HG02610 (cell line): ENCODE data around the gene RAD51B.

Experiments
- ATAC-seq: cut with Tn5 transposase; IDR thresholded peaks from one replicate; pipeline ENCODE4 v1.9.1; 2021; ENCODE audit warnings: mild to moderate bottlenecking, moderate library complexity; ENCODE audit not compliant: unreplicated experiment

RAD51B gene

DNA sequence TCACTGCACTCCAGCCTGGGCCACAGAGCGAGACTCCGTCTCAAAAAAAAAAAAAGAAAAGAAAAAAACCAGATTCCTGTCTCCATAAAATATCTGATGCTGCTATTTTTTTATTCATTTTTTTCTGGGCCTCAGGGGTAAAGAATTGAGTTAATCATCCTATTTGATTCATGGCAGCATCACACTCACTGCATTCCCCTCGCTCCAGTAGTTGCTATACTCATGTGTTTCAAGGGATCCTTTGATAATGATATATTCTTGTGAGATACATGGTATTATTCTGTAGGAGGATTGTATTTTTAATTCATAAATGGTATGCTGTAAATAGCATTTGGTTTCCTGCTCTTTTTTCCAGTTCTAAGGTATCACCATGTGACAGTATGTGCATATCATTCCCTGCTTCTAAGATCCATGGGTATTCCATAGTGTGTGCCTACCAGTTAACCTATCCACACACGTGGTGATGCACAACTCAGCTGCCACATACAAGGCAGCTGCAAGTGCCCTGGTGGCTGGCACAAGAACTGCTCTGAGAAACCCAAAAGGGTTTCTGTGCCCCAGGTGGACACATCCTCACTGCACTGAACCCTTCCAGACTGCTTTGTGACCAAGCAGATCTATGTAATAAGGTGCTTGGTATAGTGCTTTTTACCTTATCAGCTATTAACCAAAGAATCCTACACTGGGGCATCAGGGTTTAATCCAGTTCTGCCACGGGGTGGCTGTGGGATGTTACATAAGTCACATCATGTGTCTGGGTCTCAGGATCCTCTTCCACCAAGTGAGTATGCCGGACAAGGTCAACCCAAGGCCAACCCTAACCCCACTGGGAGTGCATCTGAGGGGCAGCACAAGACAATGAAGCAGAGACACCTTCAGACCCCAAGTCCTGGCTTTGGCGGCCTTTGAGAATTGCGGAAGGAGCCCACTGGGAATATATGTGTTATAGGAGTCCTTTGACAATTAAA lies 898.7 kb downstream of the RAD51B start:
- no peak for ATAC-seq

DNA sequence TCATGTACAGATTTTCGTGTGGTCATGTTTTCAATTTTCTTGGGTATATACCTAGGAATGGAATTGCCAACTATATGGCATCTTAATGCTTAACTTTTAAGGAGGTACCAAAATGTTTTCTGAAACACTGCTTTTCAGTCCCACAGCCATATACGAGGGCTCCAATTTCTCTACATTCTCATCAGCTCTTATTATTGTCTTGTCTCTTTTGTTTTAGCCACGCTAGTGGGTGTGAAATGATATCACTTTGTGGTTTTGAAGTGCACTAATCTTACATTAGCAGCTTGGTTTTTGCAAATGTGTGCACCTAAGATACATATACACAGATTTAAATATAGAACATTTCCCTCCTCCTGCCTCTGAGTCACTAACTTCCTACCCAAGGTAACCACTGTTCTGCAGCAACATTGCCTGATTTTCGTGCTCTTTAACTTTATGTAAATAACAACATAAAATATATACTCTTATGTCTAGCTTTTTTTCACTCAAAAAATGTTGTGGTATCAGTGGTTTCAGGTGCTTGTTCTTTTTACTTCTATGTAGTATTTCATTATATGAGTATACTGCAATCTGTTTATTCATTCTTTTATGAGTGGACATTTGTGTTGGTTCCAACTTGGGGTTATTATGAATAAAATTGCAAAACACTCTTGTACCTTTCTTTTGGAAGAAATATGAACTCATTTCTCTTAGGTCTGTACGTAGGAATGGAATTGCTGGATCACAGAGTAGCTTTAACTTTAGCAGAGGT lies 900.2 kb downstream of the RAD51B start:
- ATAC-seq = no peak

DNA sequence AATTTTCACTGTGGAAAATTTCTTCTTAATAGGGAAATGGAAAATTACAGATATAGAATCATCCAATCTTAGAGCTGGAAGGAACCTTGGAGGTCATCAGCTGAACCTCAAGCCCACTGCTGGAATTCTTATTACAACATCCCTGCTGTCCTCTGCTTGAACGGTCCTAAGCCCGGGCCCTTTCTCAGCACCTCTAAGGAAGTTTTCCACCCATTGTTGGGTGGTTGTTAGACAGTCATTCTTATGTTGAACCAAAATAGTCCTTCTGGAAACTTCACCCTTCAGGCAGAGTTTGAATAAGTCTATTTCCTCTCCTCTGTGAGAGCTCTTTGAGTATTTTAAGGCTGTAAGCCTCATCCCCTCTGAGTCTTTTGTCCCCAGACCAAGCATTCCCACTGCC lies 902.6 kb downstream of the RAD51B start:
- ATAC-seq = no peak

DNA sequence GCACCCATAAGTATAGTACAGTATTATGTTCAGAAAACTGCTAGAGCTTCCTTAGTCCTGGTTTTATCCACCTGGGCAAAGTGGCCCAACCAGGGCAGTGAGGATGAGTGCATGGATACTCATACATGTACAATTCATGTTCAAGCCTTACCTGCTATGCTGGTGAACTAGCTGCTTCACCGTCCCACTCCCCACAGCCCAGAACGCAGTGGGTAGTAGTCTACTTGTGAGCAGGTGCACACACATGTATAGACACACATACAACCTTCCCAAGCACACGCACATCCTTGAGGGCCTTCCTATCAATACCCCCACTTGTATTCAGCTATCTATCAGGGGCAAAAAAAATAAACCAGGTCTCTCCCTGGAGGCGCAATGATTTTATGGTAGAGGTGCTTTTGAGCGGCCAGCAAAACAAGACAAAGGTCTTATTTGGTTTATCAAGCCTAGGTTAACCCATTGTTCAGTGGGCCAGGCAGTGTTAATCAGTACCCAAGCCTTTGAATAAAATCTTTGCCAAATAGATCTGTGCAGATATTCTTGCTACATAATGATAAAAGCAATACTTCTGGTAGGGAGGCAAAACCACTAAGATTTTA lies 903.5 kb downstream of the RAD51B start:
- no peak for ATAC-seq

DNA sequence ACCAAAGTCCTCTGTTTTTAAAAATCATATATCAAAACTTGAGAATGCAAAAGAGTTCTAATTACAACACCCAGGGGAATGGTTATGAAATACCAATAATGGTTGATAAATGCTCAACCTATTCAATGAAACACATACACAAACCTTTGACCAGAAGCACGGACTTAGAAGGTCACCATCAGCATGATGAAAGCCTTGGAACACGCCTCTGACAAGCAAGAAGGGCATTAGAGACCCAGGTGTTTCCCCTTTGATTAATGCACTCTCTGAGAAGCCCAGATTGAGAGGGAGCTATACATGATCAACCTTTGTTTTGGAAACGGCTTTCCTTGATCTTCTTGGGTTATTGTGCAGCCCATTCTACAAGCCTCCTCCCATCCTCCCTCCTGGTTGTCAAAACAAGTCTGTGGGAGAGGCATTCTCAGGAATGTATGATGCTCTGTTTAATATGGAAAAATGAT lies 904.3 kb downstream of the RAD51B start:
- ATAC-seq = no peak

DNA sequence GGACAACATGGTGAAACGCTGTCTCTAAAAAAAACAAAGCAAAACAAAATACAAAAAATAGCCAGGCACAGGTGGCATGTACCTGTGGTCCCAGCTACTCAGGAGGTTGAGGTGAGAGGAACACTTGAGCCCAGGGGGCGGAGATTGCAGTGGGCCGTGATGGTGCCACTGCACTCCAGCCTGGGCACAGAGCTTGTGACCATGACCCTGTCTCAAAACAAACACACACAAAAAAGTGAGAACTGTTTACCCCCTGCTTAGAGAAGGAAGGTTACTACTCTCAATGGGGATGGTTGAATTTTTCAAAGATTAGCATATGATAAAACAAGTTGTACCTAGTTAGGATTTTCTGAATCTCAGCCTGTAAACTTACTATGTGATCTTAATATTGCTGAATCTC lies 905.3 kb downstream of the RAD51B start:
- ATAC-seq = no peak

DNA sequence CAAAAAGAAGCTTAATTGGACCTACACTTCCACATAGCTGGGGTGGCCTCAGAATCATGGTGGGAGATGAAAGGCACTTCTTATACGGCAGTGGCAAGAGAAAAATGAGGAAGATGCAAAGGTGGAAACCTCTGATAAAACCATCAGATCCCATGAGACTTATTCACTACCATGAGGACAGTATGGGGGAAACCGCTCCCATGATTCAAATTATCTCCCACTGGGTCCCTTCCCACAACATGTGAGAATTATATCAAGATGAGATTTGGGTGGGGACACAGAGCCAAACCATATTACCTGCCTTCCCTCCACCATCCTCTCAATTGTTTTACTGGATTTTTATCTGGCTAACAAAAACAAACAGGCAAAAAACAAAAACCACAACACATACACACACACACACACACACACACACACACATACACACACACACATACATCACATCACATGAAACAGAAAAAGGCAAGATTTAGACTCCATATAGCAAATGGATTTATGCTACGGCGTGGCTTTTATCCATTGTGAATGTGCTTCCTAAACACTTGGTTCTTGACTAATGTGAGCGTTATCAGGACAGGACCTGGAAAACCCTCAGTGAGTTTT lies 906.6 kb downstream of the RAD51B start:
- ATAC-seq = no peak

DNA sequence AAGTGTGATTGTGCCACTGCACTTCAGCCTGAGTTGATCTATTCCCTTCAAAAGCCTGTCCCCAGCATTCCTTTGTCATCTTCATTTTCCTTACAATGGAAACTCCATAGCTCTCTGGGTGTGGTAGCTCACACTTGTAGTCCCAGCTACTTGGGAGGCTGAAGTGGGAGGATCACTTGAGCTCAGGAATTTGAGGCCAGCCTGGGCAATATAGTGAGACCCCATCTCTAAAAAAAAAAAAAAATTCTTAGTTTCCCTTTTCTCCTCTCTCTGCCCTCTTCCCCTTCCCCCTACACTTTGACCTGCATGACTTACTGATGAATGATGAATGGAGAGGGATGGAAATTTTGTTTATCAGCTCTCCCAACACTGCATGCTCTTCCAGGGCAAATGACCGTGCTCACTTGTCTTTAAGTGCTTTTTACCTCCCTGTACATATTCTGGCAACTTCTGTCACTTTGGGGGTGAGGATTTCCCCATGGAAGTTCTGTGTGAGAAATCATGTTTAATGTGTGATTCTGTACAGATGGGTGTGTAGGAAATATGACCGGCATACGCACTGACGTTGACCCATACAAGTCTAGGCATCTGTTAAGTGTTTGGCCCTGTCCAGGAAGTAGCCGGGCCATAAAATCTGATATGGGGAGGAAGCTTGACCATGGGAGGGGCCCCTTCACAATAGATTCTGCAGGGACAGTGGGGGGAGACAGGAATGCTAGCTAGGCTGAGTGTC lies 907.9 kb downstream of the RAD51B start:
- ATAC-seq = no peak

DNA sequence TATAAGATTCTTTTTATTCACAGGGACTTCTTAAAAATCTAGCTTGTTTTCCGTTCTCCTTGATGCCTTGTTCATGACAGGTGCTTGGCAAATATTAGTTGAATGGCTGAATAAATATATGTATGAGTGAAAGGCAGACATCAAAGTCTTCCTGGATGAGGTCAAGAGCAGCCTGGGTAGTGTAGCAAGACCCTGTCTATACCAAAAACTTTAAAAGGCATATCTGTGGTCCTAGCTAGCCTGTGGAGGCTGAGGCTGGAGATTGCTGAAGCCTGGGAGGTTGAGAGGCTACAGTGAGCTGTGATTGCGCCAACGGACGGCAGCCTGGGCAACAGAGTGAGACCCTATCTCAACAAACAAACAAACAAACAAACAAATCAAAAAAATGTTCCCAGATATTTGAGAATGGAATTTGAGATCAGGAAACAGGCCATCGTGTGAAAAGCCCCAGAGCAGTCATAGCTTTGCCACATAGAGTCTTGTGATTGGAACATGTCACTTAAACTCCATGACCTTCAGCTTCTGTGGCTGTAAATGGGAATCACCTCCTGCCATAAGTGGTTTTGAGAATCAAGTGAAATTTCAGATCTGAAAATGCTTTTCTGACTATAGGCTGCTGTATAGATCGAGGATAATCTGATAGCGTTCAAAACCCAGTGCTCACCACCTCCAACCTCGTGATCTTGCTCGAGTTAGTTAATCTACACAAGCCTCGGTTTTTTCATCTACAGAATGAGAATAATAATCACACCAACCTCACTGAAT lies 908.9 kb downstream of the RAD51B start:
- ATAC-seq = no peak

DNA sequence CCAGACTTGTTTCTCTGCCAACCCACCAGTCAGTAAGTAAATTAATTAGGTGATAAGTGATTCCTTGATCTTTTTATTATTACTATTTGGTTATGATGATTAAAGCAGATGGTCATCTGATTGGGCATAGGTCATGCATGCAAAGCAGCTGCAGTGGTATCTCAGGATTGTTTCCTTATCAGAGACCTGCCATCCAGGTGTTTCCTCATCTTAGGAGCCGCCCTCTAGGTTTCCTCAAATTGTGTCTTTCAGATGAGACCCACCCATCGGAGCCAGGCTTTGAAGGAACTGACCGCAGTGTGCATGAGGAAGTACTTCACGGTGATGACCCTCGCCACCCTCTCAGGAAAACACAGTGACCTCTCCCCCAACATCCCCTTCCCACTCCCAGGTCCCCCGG lies 910.0 kb downstream of the RAD51B start:
- no peak for ATAC-seq

DNA sequence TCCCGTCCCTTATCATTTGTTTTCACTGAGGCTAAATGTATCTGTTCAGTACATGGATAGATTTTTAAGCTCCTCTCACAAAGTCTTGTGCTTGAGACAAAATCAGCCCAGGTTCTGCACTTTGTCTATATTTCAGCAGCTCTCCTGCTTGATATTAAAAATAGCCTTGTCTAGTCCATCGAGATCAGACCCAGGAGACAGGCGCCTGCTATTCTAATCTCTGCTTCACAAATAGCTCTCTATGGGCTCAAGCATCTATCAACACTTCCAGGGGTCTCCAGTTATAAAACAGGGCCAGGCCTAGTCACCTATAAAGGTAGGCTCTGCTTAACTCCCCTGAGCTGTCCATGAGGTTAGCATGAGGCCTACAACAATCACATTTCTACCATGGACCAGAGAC lies 910.8 kb downstream of the RAD51B start:
- ATAC-seq = no peak

DNA sequence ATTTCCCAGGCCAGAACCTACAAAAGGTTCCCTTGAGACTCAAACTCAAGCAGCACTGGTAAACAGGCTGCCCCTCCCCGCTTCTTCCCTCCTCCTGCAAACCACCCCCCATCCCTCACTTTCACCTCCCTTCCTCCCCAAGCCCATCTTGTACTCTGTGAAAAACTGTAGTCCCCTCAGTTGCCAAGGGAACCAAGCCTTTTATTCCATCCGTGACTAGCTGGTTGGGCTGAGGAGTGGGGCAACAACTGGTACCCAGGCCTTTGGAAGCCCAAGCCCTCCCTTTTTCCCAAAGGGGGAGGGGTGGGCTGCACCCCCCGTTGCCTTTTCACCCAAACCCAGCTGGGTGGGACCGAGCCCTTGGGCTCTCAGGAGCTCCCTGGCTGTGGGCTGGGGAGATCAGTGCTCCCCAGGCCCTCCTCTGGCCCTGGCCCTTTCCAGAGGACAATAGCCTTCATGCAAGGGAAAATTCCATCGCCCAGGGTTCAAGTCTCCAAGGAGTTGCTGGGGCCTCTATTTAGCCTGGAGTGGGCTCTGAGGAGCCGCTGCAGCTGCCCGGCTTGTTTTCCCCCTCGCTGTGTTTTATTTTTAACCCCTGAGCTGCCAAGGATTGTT lies 911.3 kb downstream of the RAD51B start:
- ATAC-seq = no peak

DNA sequence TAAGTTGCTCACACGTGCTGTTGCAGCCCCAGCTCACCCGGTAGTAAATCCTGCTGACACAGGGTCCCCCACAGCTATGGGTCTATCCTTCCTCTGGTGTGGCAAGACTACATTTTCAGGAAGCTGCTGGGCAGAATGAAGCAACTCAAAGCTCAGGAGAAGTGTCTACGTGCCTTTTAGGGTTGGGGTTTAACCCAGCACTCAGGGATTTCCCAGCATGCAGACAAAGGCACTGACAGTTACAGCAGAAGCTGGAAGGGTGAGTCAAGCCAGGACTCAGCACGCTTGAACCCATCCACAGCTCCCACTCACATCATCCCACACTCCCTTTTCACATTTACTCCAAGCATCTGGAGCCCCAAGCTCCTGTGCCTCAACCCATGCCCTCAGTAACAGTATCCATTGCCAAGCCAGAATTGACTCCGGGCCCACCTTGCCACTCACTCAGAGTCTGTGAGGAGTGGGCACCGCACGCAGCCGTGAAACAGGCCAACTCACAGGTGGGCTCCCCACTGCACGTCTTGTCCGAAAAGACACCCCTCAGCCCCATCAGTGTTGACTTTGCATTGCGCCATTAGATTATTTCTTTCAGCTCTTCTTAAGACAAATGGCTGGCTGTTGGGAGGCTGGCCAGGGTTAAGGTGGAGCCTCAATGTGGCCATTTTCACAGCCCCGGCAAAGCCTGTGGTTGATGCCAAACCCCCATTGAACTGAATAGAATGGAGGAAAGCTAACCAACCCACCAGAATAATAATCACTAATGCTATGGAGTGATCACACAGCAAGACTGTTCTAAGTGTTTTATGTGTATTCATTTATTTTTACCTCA lies 913.7 kb downstream of the RAD51B start:
- ATAC-seq = peak; percentile 61

DNA sequence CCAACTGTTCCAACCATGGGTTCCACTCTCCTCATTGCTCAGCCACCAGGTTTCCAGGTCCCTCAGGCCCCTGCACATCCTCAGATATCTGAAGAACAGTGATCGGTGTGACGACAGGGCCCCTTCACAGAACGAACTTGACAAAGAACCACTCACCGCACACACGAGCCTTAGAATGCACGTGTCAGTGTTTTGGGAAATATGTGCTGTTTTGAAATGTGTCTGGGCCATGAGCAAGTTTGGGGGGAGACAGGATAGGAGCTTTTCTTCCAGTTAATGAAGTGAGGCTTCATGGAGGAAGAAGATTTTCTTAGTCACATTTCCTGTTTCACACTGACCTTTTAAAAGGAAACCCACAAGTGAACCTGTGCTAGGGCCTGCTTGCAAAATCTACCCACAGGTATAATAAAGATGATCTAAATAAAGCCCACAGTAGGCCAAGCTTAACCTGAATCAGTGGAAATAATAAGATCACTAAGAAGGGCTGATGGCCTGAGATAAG lies 914.7 kb downstream of the RAD51B start:
- ATAC-seq = no peak

DNA sequence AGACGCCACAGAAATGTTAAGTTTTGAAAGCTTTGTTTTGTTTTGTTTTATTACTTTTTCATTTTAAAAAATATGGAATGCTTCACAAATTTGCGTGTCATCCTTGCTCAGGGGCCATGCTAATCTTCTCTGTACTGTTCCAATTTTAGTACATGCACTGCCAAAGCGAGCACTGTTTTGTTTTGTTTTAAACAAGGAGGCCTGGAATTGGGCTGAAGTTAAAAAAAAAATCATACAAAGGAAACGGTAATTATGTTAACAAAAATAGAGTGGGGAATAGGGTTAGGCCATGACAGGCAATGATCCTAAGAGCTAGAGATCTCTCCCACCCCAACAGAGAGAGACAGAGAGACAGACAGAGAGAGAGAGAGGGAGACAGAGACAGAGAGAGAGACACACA lies 916.3 kb downstream of the RAD51B start:
- no peak for ATAC-seq

DNA sequence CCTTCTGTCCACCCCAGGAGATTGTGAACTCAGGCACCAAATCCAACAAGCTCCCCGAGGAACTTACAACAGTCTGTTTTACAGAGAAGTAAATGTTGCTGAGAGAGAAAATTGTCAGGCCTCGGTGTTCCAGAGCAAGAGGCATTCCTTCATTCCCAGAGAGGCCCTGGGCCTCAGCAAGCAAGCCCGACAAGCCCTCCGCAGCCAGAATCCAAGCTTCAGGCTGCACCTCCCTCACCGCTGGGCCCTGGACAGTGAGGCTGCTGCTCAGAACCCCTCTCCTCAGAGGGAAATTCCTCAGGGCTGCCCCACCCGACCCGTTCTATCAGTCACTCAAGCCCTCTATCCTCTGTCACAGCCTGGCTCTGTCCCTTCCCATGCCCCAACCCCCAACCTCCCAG lies 916.9 kb downstream of the RAD51B start:
- no peak for ATAC-seq

DNA sequence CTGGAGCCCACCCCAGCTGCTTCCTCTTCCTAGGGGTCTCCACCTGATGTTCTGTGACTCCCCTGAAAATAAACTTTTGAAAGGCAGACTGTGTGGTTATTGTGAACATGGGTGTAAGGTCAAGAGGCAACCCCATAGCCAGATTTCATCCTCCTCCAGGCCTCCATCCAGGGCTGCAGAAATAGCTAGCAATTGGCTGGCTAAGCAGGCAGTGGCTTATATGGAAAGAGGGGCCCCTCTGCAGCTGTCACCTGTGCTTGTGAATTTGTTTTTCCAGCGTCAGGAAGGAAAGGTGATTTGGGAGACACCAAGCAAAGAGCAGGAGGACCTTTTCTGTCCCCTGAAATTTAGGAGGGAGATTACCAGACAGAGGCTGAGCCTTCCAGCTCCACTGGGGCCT lies 917.5 kb downstream of the RAD51B start:
- ATAC-seq = no peak

DNA sequence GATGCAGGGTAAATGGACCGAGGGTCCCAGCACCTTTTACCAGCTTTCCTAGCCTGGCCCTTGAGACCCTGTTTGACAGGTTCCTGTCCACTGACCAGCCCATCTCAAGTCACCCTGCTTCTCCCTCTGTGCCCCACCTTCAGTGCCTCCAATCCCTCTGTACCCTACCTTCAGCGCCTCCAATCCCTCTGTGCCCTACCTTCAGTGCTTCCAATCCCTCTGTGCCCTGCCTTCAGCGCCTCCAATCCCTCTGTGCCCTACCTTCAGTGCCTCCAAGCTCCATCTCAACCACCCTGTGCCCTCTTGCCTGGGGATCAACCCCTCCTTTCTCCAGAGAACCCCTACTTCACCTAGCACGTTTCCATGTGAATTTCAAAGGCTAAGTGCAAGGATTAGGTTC lies 919.0 kb downstream of the RAD51B start:
- no peak for ATAC-seq
